Measurements from ENCODE around the gene MAPK9.
A peak's percentile ranks its signal among the peaks of the same experiment; 100 is the strongest.

MAPK9 gene

GRCh38 chr5:180294913-180295555 is 3.2 kb upstream of the MAPK9 start:
- Histone ChIP-seq H3K27ac (ENCODE audit: low read depth, low read length) (no peak overlapping the region), H3F3A (ENCODE audit: insufficient read depth) (peaks cover 7% of the 10 kb centered on the region), H2AFZ (ENCODE audit: low read depth, low read length, severe bottlenecking) (no peak overlapping the region), H3K9ac (ENCODE audit: low read length) (no peak overlapping the region), H3K9me3 (ENCODE audit: insufficient read depth, low read length) (no peaks in the 10 kb centered on the region), H3K4me2 (ENCODE audit: low read depth, low read length, poor library complexity, severe bottlenecking) (no peak overlapping the region), H3K27me3 (ENCODE audit: low read length) (no peaks in the 10 kb centered on the region), H3K4me3 (ENCODE audit: insufficient read depth, low read length, poor library complexity, severe bottlenecking) (no peak overlapping the region), H4K20me1 (ENCODE audit: low read depth, low read length) (0 out of 2 replicates have a peak, but pooled peaks cover 4% of the 10 kb centered on the region), H3K79me2 (ENCODE audit: insufficient read depth, low read length) (peaks cover 14% of the 10 kb centered on the region), H3K9me2 (replicated peaks; ENCODE audit: insufficient read depth, low read length) (no peaks in the 10 kb centered on the region), H3K36me3 (ENCODE audit: low read length) (no peaks in the 10 kb centered on the region)
- TF ChIP-seq CTCF (IDR thresholded peaks at IDR 0.05; ENCODE audit: insufficient read depth, low read length, poor library complexity, severe bottlenecking): no peak
- no peak for TF ChIP-seq EZH2phosphoT487 (conservative IDR thresholded peaks at IDR 0.05; ENCODE audit: low read length)

- TF ChIP-seq CTCF (IDR thresholded peaks at IDR 0.05; ENCODE audit: insufficient read depth, low read length, poor library complexity, severe bottlenecking): no peak
- no peak for TF ChIP-seq EZH2phosphoT487 (conservative IDR thresholded peaks at IDR 0.05; ENCODE audit: low read length)
- H3K9ac ChIP-seq (ENCODE audit: low read length): no peak overlapping the region
Observed at GRCh38 chr5:180294411-180294810, 2.5 kb upstream of the MAPK9 start.

GRCh38 chr5:180291234-180291940 is 496 bp downstream of the MAPK9 start:
- peaks cover 51% of the 10 kb centered on the region for H3K79me2 ChIP-seq (ENCODE audit: insufficient read depth, low read length)
- H3K36me3 ChIP-seq (ENCODE audit: low read length): no peaks in the 10 kb centered on the region
- peaks cover 7% of the 10 kb centered on the region for H3F3A ChIP-seq (ENCODE audit: insufficient read depth)
- H3K27me3 ChIP-seq (ENCODE audit: low read length): no peaks in the 10 kb centered on the region
- H4K20me1 ChIP-seq (ENCODE audit: low read depth, low read length): 0 out of 2 replicates have a peak, but pooled peaks cover 9% of the 10 kb centered on the region
- H3K4me2 ChIP-seq (ENCODE audit: low read depth, low read length, poor library complexity, severe bottlenecking): peak overlapping the region; percentile 72
- H3K9ac ChIP-seq (ENCODE audit: low read length): peak overlapping the region; percentile 65
- no peak for TF ChIP-seq EZH2phosphoT487 (conservative IDR thresholded peaks at IDR 0.05; ENCODE audit: low read length)
- TF ChIP-seq CTCF (IDR thresholded peaks at IDR 0.05; ENCODE audit: insufficient read depth, low read length, poor library complexity, severe bottlenecking): no peak
- H3K4me3 ChIP-seq (ENCODE audit: insufficient read depth, low read length, poor library complexity, severe bottlenecking): peak overlapping the region; percentile 91
- no peak overlapping the region for H2AFZ ChIP-seq (ENCODE audit: low read depth, low read length, severe bottlenecking)
- H3K9me3 ChIP-seq (ENCODE audit: insufficient read depth, low read length): no peaks in the 10 kb centered on the region
- no peak overlapping the region for H3K27ac ChIP-seq (ENCODE audit: low read depth, low read length)
- no peaks in the 10 kb centered on the region for H3K9me2 ChIP-seq (replicated peaks; ENCODE audit: insufficient read depth, low read length)

More at GRCh38 chr5:180294411-180294810, 2.5 kb upstream of the MAPK9 start:
- Histone ChIP-seq H3K36me3 (ENCODE audit: low read length) (no peaks in the 10 kb centered on the region), H2AFZ (ENCODE audit: low read depth, low read length, severe bottlenecking) (no peak overlapping the region), H3K79me2 (ENCODE audit: insufficient read depth, low read length) (peaks cover 20% of the 10 kb centered on the region), H3K27ac (ENCODE audit: low read depth, low read length) (no peak overlapping the region), H3F3A (ENCODE audit: insufficient read depth) (peaks cover 7% of the 10 kb centered on the region), H3K4me3 (ENCODE audit: insufficient read depth, low read length, poor library complexity, severe bottlenecking) (no peak overlapping the region), H3K27me3 (ENCODE audit: low read length) (no peaks in the 10 kb centered on the region), H3K9me3 (ENCODE audit: insufficient read depth, low read length) (no peaks in the 10 kb centered on the region), H4K20me1 (ENCODE audit: low read depth, low read length) (0 out of 2 replicates have a peak, but pooled peaks cover 4% of the 10 kb centered on the region), H3K4me2 (ENCODE audit: low read depth, low read length, poor library complexity, severe bottlenecking) (no peak overlapping the region), H3K9me2 (replicated peaks; ENCODE audit: insufficient read depth, low read length) (no peaks in the 10 kb centered on the region)

Data from SU-DHL-6 (cell line).